Measurements from ENCODE around the gene HSD11B1L.

HSD11B1L gene

GRCh38 chr19:5680437-5681368, at the start of gene HSD11B1L, which contains the start of gene MICOS13:
TSS of gene HSD11B1L (plus strand) at chr19:5681027. CDS start at chr19:5684833, 3,806 bp downstream.
TSS of gene MICOS13 (minus strand) at chr19:5680516. CDS start at chr19:5680486, 30 bp downstream.
- peak; percentile 97 for DNase-seq (ENCODE audit: low spot score)

GRCh38 chr19:5631567-5632240, 49.1 kb upstream of the HSD11B1L start:
- peak; percentile 15 for DNase-seq (ENCODE audit: low spot score)

GRCh38 chr19:5632241-5632612, 48.6 kb upstream of the HSD11B1L start:
- DNase-seq (ENCODE audit: low spot score), result no peak

- DNase-seq (ENCODE audit: low spot score), result no peak
Observed at GRCh38 chr19:5632657-5633056, 48.2 kb upstream of the HSD11B1L start.

- no peak for DNase-seq (ENCODE audit: low spot score)
Observed at GRCh38 chr19:5635427-5635826, 45.4 kb upstream of the HSD11B1L start.

- DNase-seq (ENCODE audit: low spot score), result peak; percentile 31
Observed at GRCh38 chr19:5637971-5638370, 42.9 kb upstream of the HSD11B1L start.

- DNase-seq (ENCODE audit: low spot score), result no peak
Observed at GRCh38 chr19:5641171-5641570, 39.7 kb upstream of the HSD11B1L start.

- no peak for DNase-seq (ENCODE audit: low spot score)
Observed at GRCh38 chr19:5642204-5642603, 38.6 kb upstream of the HSD11B1L start.

GRCh38 chr19:5643060-5643459, 37.8 kb upstream of the HSD11B1L start:
- no peak for DNase-seq (ENCODE audit: low spot score)

- peak; percentile 44 for DNase-seq (ENCODE audit: low spot score)
Observed at GRCh38 chr19:5644037-5644436, 36.8 kb upstream of the HSD11B1L start.

GRCh38 chr19:5645409-5645808, 35.4 kb upstream of the HSD11B1L start:
- DNase-seq (ENCODE audit: low spot score), result no peak

GRCh38 chr19:5646703-5647102, 34.1 kb upstream of the HSD11B1L start:
- DNase-seq (ENCODE audit: low spot score), result no peak

- no peak for DNase-seq (ENCODE audit: low spot score)
Observed at GRCh38 chr19:5648464-5648863, 32.4 kb upstream of the HSD11B1L start.

- no peak for DNase-seq (ENCODE audit: low spot score)
Observed at GRCh38 chr19:5651361-5651760, 29.5 kb upstream of the HSD11B1L start.

GRCh38 chr19:5652261-5652660, 28.6 kb upstream of the HSD11B1L start:
- DNase-seq (ENCODE audit: low spot score), result no peak

- DNase-seq (ENCODE audit: low spot score), result no peak
Observed at GRCh38 chr19:5654931-5655330, 25.9 kb upstream of the HSD11B1L start.

GRCh38 chr19:5655412-5655811, 25.4 kb upstream of the HSD11B1L start:
- no peak for DNase-seq (ENCODE audit: low spot score)

GRCh38 chr19:5661483-5661882, 19.3 kb upstream of the HSD11B1L start:
- no peak for DNase-seq (ENCODE audit: low spot score)

GRCh38 chr19:5663904-5664303, 16.9 kb upstream of the HSD11B1L start:
- no peak for DNase-seq (ENCODE audit: low spot score)

GRCh38 chr19:5664515-5664914, 16.3 kb upstream of the HSD11B1L start:
- DNase-seq (ENCODE audit: low spot score), result no peak

- peak; percentile 51 for DNase-seq (ENCODE audit: low spot score)
Observed at GRCh38 chr19:5665781-5666513, 14.9 kb upstream of the HSD11B1L start.

- DNase-seq (ENCODE audit: low spot score), result no peak
Observed at GRCh38 chr19:5666921-5667610, 13.8 kb upstream of the HSD11B1L start.

Measured in AG08395 (cell line).